Stimulated activated CD4-positive, alpha-beta T cell treated with anti-CD3 and anti-CD28 coated beads, Interleukin-15, amount 100 ng/mL, for 1 hour (primary cell): ENCODE results near the gene PRG2.
"Not testable (repeated sequence)": the region's sequence is repeated elsewhere in the genome, so short reads cannot be mapped to it uniquely, and the experiment has no call there.

ENCODE experiments used
- DNase-seq, 2 donors: peaks; one replicate each; pipeline ENCODE4 v3.0.0-alpha.2; 2020; ENCODE audit warnings: low read depth in 1 of 2, low spot score in 1 of 2

The PRG2 gene

DNA sequence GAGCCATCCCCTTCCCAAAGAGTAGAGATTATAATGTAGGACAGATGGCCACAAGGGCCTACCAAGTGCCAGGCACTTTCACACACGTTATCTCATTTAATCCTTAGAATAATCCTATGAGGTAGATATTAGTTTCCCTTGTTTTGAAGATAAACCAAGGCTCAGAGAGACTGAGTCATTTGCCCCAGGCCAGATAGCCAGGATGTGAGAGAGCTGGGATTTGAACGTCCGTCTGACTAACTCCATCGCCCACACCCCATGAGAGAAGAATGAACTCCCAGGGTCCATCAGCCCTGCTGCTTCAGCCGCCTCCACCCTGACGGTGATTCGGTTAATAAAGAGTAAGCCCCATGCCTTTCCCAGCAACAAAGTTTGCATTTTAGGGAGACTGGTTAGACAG is 20.2 kb downstream of the PRG2 start:
- DNase-seq: no peak

DNA sequence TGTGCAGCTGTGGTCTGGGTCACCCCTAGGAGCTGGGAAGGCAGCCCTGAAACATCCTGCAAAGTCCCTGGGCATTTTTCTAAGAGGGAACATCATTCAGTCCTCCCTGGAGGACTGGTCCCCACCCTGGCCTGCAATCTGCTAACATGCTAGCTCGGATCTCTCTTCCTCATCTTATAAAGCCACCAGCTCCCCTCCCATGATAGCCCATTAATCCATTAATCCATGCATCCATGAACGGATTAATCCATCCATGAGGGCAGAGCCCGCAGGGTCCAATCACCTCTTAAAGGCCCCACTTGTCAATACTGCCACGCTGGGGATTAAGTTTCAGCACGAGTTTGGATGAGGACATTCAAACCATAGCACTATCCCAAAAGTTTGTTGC is 21.6 kb downstream of the PRG2 start:
- DNase-seq: no peak

DNA sequence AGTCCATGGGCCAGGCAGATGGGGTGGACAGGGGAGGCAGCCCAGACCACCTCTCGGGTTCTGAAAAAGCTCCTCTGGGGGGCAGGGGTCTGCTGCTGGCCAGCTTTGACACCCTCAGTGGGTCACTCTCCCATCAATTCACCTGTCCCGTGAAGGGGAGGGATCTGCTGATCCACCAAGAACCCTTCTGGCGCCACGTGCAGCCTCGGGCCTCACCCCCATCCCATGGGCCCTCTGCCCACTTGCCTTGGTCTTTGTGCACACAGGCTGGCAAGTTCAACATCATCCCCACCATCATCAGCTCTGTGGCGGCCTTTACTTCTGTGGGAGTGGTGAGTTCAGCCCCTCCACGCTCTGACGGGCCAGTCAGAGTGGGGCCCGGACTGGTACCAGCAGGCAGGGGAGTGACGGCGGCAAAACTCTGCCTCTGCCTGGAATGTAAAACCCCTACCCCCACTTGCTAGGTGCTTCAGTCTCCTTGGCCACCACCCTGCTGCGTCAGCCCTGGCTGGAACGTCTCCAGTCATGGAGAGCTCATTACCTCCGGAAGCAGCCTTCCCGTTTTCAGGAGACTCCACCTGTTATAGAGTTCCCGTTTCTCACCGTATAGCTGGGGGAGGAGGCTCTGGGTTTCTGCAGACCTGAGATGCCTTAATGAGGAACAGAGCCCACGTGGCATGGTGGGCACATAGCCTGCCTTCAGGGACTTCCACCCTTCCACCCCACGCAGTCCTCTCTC is 22.2 kb downstream of the PRG2 start:
- no peak for DNase-seq

DNA sequence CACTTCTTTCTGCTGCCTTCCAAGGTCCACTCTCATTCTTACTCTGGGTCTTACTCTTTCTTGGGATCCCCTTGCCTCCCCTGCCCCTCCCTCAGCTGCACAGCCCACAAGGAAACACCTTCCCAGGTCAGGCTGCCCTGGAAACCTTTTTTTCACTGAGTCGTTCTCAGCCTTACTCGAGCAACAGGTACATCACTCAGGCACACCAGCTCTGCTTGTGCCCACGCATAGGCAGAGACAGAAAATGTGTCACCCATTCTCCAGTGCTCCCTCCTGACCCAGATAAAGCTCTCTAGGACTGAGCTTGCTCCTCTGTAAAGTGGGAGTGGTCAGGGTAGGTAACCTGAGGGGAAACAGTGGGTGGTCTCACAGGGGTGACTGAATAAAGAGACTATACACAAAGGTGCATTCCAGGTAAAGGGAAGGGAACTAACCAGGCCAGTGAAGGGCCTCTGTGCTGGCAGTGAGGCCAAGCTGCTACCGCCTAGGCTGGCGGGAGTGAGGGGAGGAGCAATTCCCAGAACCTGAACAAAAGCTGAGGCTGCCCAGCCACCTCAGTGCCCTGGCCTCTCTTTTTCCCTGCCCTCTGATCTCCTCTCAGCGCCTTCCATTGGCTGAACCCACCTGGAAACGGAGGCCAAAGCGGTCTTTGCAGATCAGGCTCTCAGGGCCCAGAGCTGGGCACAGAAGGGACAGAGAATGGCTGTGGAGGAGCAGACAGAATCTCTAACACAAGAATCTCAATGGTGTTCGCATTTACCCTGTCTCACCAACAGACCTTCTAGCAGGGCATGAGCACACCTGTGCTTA is 25.4 kb downstream of the PRG2 start:
- DNase-seq: no peak

DNA sequence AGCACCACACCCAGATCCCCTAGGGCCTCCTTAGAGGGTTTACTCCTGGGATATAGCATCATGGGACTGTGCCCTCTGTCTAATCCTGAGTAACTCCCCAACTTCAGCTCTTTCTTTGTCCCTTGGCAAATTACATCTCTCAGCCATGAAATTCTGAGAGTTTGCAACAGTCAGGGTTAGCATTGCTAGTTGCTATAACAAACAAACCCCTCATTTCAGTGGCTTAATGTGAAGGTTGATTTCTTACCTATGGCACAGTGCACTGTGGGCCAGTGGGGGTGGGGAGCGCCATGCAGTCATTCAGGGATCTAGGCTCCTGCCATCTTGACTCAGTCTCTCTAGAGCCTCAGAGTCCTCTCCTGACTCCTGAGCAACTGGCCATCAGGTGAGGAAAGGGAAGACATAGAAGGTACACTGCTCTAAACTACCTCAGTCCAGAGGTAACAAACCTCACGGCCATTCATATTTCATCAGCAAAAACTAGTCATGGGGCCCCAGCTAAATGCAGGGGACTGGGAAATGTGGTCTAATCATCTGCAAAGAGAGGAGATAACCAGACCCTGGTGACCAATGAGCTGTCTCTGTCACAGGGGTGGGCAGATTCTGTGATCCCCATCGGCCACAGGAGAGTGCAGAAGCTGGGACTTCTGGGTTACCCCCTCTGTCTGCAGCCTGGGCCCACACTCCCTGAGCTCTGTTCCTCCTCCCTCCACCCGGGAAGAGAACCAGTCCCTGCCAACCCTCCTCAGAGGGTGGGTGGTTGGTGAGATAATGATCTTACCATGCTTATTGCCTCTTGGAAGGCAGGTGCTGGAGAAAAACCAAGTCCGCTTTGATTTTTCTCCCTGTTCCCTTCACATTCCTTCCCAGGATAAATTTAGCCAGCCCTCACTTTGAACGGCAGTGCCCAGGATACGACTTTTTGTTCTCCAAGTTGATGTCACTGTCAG is 27.0 kb downstream of the PRG2 start:
- DNase-seq: no peak

DNA sequence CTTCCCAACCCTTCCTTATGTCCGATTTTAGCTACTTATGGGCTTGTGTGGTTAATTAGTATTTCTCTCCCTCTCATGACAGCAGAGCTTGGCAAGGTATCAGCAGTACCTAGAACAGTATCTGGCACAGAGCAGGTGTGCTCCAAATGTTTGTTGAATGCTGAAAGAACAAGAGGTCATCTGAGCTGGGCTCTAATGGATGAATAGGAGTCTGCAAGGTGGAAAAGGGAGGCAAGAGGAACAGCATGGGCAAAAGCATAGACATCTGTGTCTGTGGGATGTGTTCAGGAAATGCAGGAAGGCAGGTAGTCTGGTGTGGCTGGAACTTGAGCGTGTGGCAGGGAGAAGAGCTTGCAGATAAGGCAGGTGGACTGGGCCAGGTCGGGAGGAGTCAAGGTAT is 28.5 kb downstream of the PRG2 start:
- no peak for DNase-seq

DNA sequence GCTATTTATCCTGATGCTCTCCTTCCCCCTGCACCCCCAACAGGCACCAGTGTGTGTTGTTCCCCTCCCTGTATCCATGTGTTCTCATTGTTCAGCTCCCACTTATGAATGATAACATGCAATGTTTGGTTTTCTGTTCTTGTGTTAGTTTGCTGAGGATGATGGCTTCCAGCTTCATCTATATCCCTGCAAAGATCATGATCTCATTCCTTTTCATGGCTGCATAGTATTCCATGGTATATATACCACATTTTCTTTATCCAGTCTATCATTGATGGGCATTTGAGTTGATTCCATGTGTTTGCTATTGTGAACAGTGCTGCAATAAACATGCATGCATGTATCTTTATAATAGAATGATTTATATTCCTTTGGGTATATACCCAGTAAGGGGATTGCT is 29.0 kb downstream of the PRG2 start:
- not testable (repeated sequence) for DNase-seq

DNA sequence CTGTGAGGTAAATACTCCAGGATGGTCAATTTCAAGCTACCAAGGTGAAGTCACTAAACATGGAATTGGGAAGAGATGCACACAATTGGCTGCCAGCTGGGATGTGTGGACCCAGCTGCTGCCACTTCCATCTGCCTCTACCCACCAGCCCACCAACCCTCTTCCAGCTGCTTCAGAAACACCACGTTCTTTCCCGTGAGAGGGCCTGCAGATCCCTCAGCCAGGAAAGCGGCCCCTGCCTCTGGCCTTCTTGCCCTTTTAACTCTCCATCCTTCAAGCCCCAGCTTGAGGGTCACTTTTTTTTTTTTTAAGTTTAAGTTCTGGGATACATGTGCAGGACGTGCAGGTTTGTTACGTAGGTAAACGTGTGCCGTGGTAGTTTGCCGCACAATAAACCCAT is 29.5 kb downstream of the PRG2 start:
- no peak for DNase-seq

DNA sequence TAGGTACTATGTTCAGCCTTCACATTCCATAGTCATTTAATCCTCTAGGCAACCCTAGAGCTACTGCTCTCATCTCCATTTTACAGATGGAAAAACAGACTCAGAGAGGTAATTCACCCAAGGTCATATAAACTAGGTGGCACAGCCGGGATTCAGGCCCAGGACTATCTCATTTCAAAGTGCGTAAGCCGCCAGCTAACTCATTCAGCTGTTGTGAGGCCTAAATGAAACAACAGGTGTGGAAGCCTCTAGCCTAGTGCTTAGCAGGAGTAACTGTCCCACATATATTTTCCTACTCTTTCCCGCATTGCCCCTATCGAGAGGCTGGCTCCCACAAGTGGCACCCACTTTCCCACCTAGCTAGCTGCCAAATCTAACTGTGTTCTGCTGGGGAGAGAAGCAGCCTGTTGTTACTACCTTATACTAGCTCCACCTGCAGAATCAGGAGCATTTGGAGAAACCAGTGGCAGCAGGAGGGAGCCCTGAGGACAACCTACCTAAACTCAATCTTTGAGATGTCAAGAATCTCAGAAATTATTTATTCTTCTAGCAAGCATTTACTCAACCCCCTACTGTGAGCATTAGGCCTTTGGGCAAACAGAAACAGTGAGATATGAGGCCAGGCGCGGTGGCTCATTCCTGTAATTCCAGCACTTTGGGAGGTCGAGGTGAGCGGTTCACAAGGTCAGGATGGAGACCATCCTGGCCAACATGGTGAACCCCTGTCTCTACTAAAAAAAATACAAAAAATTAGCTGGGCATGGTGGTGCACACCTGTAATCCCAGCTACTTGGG is 30.4 kb downstream of the PRG2 start:
- DNase-seq: no peak

DNA sequence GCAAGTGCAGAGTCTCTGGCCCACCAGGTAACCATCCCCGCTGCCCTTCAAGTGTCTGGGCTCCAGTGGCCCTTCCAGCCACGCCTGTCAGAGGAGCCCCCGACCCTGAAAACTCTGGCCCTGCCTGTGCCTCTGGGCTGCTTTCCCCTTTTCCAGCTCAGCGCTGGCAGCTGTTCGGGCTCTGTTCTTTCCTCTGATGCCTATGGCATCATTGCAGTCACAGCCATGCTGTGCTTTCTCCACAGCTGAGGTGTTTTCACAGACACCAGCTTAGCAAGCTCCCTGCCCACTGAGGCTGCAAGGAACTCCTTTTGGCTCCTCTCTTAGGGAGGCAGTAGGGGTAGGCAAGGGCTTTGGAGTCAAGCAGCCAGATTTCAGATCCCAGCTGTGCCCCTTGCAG is 31.1 kb downstream of the PRG2 start:
- DNase-seq: no peak

DNA sequence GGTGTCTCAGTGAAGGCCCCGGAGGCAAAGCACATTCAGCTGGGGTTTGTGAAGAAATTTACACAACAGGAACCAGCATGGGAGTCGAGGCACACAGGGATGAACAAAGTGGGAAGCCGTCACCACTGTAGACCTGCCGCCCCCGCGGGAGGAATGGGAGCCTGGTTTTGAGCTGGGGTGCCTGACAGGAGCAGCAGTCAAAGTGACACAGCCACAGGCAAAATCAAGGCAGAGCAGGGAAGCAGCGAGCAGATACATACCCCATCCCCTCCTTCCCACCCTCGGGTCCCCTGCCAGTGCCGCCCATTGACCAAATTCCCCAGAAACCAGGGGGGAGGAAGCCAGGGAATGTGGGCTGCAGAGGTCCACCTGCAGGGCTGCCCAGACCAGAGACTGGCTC is 31.5 kb downstream of the PRG2 start:
- DNase-seq: no peak

DNA sequence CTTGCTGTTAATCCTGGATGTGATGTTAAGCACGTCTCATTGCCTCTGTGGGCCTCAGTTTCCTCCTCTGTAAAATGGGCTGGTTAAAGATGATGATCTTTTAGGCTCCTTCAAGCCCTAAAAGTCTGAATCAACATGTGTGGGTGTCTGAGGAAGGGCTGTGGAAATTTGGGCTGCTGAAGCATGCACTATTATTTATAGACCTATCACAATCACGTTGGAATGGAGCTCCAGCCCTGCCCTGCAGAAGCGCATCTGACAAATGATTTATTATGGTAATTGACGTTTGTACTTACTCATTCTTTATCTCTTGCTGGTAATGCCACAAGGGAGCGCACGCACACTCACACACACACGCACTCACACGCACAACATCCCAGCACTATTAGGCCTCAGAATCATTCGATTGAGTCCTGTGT is 31.9 kb downstream of the PRG2 start:
- no peak for DNase-seq

DNA sequence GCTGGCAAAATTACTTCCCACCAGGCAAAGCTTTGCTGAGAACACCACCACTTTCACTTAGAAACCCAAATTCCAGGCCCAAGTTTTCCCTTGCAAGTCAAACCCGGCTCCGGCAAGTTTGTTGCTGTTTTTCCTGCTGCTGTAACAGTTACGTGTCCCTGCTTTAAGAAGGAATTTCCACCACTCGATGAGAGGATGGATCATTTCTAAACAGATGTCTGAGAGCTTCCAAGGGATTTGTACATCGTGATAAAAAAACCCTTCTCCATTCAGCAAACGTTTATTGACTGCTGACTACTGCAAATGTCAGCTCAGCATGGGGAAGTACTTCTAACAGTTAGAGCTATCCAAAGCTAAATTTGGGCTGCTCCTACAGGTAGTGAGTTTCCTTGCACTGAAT is 32.6 kb downstream of the PRG2 start:
- DNase-seq: no peak

DNA sequence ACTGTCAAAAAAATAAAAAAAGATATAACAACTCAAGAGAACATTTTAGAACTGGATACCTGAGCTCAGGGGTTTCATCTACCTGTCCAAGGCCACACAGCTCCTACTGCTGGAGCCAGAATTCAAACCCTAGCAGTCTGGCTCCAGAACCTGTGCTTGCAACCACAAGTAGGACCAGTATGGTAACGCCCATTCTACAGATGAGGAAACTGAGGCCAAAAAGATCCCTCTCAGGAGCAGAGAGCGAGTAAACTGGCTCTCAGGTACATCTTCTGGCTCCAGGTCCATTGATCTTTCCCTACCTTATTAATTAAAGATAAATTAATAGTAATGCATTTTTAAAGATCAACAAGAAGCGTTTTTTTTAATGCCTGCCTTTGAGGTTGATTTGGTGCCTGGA is 33.1 kb downstream of the PRG2 start:
- no peak for DNase-seq

DNA sequence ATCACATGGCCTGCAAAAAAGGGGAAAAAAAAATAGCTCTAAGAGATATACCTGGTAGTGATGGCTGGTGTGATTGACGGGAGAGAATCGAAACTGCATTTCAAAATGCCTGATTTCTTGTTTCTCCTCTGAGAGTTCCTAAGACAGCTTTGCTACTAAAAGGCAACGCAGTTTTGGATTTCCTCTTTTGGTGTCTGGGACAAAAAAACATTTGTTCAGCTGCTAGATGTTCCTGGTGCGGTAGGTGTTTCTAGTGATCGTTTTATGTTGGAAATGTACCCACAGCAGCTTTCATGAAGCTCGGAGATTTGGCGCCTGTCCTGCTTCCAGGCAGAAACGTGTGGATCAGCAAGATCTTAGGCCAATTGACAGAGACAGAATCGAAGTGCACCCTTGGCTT is 34.2 kb downstream of the PRG2 start:
- DNase-seq: no peak

DNA sequence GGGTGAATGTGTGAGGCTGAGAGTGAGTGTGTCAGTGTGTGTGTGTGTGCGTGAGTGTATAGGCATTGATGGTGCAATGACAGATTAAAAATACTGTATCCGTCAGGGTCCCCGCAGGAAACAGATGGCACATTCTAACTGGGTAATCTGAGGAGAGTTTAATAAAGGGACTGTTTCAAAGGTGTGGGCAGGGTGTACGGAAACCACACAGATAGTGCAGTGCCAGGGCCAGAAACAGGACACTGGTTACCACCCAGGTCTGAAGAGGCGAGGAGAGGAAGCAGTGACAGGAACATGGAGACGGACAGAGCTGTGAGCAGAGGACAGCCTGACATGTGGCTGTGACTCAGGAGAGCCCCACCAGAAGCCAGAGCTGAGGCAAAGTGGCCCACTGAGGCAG is 35.8 kb downstream of the PRG2 start:
- no peak for DNase-seq

DNA sequence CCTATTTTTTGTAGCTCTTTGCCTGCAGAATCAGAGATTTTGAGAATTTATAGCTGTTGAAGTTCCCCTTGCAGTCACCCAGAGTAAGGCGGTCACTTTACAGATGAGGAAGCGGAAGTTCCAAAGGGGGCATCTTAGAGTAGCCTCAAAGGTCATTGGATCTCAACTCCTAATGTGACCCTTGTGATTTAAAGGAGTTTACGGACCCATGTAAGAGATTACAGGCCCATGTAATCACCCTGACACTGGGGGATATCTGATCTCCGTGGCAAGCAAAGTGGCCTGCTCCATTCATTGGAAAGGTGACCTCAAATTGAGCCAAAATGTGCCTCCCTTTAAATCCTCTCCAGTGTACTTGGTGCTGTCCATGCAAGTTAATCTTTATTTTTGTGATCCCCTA is 36.6 kb downstream of the PRG2 start:
- DNase-seq: no peak

DNA sequence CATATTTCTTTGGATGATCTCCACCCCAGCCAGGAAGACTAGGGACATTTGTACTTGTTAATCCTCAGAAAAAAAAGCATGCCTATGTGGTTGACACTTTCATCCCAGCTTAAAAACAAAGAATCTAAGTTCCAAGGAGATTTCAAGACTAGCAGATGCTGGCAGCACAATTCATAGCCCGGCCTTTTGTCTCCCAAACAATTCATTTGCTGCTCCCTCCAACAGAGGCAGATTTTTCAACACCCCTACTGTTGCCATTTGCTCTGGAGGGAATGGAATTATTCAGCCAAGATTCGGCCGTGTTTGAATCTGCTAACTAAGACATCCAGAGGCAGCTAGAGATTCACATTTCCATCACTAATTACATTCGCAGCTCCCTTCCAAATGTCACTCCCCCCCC is 37.0 kb downstream of the PRG2 start:
- DNase-seq: no peak

DNA sequence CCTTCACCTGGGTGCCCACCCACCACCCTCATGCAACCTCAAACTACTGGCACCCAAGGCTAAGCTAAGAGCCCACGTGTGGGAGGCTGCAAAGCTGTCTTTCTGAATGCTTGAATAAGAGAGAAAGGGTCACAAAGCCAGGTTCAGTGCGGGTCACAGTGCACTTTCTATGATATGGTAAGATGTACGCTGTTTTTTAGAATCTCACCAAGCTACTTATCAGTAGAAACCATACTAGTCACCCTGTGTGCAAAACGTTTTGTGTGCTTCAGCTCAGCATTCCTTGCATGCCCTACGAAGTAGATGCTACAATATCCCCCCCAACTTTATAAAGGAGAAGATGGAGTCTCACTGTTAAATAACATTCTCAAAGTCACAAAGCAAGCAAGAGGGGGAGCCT is 37.4 kb downstream of the PRG2 start:
- no peak for DNase-seq

DNA sequence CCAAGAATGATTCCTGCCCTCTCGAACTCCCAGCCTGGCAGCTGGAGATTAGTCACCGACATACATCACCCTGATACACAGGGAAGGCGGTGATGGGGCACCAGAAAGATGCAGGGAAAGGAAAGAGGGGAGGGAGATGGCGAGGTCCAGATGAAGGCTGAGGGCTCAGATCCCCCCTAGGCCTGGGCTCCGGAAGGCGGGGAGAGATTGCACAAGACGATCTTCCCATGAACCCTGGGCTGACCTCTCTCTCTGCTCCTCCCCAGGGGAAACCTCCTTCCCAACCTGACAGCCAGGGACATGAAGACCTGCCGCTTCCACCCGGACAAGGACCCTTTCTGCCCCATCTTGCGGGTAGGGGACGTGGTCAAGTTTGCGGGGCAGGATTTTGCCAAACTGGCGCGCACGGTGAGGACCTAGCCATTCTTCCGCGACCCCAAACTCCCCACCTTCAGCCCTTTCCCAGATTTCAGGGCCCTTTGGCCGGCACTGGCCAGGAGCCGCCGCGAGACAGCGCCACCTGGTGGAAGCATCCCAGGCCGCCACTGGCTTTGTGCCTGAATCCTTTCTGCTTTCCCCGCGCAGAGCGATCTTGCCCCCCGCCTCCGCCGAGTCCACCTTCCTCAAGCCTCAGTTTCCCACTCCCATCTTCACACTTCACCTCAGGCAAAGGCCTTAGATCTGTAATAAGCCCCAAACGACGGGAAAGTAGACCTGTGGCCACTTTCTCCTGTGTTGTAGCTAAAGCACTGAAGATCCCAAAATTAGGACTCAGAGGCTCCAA is 40.8 kb downstream of the PRG2 start:
- DNase-seq: peak; percentile 32 to 45
